GM10248 (cell line): Measurements from ENCODE around the gene NUBP2.

Experiments
- CTCF ChIA-PET: fragments of 300-600 bp; sonication (Branson Sonifier 250); formaldehyde crosslinking; extraction: SDS; loops from one replicate; lab custom pipeline; 2021; ENCODE audit warnings: antibody characterized with exemption; lab: Yijun Ruan, JAX
- POLR2A ChIA-PET: fragments of 350-650 bp; sonication (Branson Sonifier 250); formaldehyde crosslinking; extraction: SDS; loops from one replicate; lab custom pipeline; 2020; ENCODE audit warnings: antibody characterized with exemption; lab: Yijun Ruan, JAX
- DNase-seq: peaks from one replicate; pipeline ENCODE4 v3.0.0; 2012; ENCODE audit errors: extremely low spot score
- TF ChIP-seq, protein P1 (sequence below): IDR thresholded peaks from 2 replicates; pipeline ENCODE4 v1.5.1; 2012; ENCODE audit warnings: mild to moderate bottlenecking, low read depth; ENCODE audit errors: extremely low read depth, missing control alignments, control extremely low read depth

Gene NUBP2

DNA sequence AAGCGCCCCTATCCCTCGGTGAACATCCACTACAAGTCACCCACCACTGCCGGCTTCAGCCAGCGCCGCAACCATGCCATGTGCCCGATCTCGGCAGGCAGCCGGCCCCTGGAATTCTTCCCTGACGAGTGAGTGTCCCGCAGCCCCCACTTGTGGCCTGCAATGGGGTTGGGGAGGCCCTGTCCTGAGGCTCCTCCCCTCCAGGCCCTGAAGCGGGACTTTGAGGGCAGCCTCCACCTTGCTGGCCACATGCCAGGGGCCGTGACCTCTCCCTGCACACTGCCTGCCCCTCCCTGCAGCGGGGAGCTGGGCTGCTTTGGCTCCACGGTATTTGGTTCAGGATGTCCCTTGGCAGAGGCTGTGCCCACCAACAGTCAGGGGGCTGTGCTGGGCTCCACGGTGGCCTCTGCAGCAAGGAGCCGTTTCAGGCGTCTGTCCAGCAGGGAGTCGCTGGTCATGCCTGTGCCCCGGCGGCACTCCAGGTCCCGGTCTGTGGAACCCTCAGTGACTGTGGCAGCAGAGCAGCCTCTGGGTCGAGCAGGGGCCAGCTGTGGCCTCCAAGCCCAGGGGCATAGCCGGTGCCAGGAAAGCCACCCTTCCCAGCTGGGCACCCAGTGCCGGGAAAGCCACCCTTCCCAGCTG, 19.8 kb upstream of the NUBP2 start:
- DNase-seq: no peak
- CTCF ChIA-PET: no interaction called here
- POLR2A ChIA-PET: no interaction called here

GRCh38 chr16:1763521-1764511, 18.9 kb upstream of the NUBP2 start:
- ChIA-PET POLR2A (no interaction called here), CTCF (interaction anchor here (1.4 to 1.6 kb wide), 2 partner anchors 10 to 401 kb away, joined by 3 to 9 read pairs; no protein-coding TSS in a partner anchor)
- TF ChIP-seq, protein P1, sequence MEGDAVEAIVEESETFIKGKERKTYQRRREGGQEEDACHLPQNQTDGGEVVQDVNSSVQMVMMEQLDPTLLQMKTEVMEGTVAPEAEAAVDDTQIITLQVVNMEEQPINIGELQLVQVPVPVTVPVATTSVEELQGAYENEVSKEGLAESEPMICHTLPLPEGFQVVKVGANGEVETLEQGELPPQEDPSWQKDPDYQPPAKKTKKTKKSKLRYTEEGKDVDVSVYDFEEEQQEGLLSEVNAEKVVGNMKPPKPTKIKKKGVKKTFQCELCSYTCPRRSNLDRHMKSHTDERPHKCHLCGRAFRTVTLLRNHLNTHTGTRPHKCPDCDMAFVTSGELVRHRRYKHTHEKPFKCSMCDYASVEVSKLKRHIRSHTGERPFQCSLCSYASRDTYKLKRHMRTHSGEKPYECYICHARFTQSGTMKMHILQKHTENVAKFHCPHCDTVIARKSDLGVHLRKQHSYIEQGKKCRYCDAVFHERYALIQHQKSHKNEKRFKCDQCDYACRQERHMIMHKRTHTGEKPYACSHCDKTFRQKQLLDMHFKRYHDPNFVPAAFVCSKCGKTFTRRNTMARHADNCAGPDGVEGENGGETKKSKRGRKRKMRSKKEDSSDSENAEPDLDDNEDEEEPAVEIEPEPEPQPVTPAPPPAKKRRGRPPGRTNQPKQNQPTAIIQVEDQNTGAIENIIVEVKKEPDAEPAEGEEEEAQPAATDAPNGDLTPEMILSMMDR: no peak
- DNase-seq: no peak

More for the DNA sequence above, 19.8 kb upstream of the NUBP2 start:
- TF ChIP-seq, protein P1: no peak

DNA sequence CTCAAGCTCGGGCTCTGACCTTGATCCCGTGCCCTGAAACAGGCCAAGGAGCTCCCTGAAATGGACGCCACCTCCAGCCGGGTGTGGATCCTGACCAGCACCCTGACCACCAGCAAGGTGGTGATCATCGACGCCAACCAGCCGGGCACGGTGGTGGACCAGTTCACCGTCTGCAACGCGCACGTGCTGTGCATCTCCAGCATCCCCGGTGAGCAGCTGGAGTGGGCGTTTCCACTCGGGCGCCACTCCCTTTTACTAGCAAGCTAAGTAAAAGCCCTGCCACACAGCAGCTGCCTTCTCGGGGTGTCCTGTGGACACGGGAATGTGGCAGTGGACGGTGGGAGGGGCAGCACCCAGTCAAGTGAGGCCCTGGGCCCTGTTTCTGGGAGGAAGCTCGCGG, 17.8 kb upstream of the NUBP2 start:
- ChIA-PET CTCF (interaction anchor here (0.9 to 1.6 kb wide), 4 partner anchors 9 to 402 kb away, joined by 3 to 9 read pairs (median 4); partner anchors contain the start of gene MAPK8IP3), POLR2A (interaction anchor here (0.6 kb wide), 1 partner anchor 382 kb away, joined by 4 read pairs; no protein-coding TSS in a partner anchor)
- no peak for DNase-seq
- TF ChIP-seq, protein P1: no peak

- CTCF ChIA-PET: interaction anchor here (1.1 to 1.6 kb wide), 3 partner anchors 8 to 42 kb away, joined by 3 to 9 read pairs (median 4); no protein-coding TSS in a partner anchor
- POLR2A ChIA-PET: no interaction called here
- TF ChIP-seq, protein P1: no peak
- no peak for DNase-seq
Measured at GRCh38 chr16:1765826-1766225, 16.9 kb upstream of the NUBP2 start.

GRCh38 chr16:1766231-1766630, 16.5 kb upstream of the NUBP2 start:
- CTCF ChIA-PET: interaction anchor here (1.1 to 1.7 kb wide), 2 partner anchors 16 to 43 kb away, joined by 3 to 5 read pairs; partner anchors contain the start of genes NUBP2 and SPSB3
- TF ChIP-seq, protein P1: no peak
- no peak for DNase-seq
- POLR2A ChIA-PET: no interaction called here

DNA sequence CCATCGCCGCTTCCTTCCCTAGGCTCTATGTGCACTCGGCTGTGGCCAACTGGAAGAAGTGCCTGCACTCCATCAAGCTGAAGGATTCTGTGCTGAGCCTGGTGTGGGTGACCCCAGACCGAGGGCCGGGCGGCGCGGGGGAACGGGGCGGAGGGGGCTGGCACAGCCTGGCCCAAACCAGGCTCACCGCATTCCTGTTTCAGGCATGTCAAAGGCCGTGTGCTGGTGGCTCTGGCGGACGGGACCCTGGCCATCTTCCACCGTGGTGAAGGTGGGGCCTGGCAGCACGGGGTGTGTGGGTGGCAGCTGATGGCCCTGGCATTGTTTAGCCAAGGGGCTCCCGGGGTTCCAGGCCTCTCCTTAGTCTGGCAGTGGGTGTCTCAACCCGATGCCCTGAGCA, 16.1 kb upstream of the NUBP2 start:
- no peak for DNase-seq
- TF ChIP-seq, protein P1: no peak
- ChIA-PET POLR2A (no interaction called here), CTCF (interaction anchor here (1.1 to 1.7 kb wide), 2 partner anchors 16 to 43 kb away, joined by 3 to 5 read pairs; partner anchors contain the start of genes NUBP2 and SPSB3)
